HCT116 (cell line): ENCODE data around the gene PDCD1LG2. TPM values are rescaled to one million over a fixed set of nuclear protein-coding genes. Genes with fewer than 3 reads are reported as not detected.
A peak's percentile ranks its signal among the peaks of the same experiment; 100 is the strongest.

Experiments used
- ATAC-seq: fragments of 200-7000 bp; cut with Tn5 transposase; 2 replicates; pipeline ENCODE4 v1.9.1; 2020; ENCODE audit warnings: mild to moderate bottlenecking, moderate library complexity
- BruUV-seq: library from RNA; stranded (reverse); fragments of 400-500 nt; replicated peaks from 2 replicates; lab custom pipeline; 2021; lab: Mats Ljungman, UMichigan
- CTCF ChIA-PET: fragments of 300-600 bp; sonication (Branson Sonifier 250); formaldehyde crosslinking; loops from one replicate; lab custom pipeline; 2021; ENCODE audit warnings: antibody characterized with exemption; lab: Charles Lee
- POLR2A ChIA-PET: fragments of 300-600, 350-600 bp; sonication (Branson Sonifier 250); formaldehyde crosslinking; loops from one replicate; lab custom pipeline; 2021; ENCODE audit warnings: antibody characterized with exemption; lab: Charles Lee
- RAD21 ChIA-PET, 2 experiments: fragments of 300-600 bp; sonication (Branson Sonifier 250); formaldehyde crosslinking; loops; one replicate each; lab custom pipeline; 2023; ENCODE audit warnings: low total read pairs in 2 of 2; ENCODE audit not compliant: uncharacterized antibody in 2 of 2, unreplicated experiment in 2 of 2, low non-redundant PET in 1 of 2; lab: Charles Lee
- DNase-seq: peaks from one replicate; pipeline ENCODE4 v3.0.0-alpha.2; 2010; ENCODE audit warnings: low read depth, low spot score
- H2AFZ ChIP-seq: fragments of 200-600 bp; shearing (Covaris generic), sonication (generic); 2 replicates; pipeline ENCODE4 v1.6.1; 2017; ENCODE audit warnings: low read depth, mixed run types, mixed read lengths, antibody characterized with exemption, low read length; ENCODE audit not compliant: poor library complexity, severe bottlenecking
- H3K27ac ChIP-seq: 2 replicates; pipeline ENCODE4 v1.5.1; 2012; ENCODE audit warnings: low read depth, low read length
- H3K27me3 ChIP-seq: fragments of 200-600 bp; sonication (generic); 2 replicates; pipeline ENCODE4 v1.6.1; 2016; ENCODE audit warnings: mixed run types, low read length, mixed read lengths; ENCODE audit not compliant: insufficient read depth
- H3K36me3 ChIP-seq, 2 experiments: fragments of 200-500 bp in 1 of 2; fragments of 200-600 bp in 1 of 2; sonication (Bioruptor generic) in 1 of 2; sonication (generic) in 1 of 2; 2 replicates each; pipeline versions ENCODE4 v1.5.1 to v1.6.1; 2014 to 2016; ENCODE audit warnings: low read length in 2 of 2, inconsistent platforms in 1 of 2, mixed read lengths in 1 of 2, mixed run types in 1 of 2; ENCODE audit not compliant: insufficient read depth in 2 of 2, control insufficient read depth in 1 of 2
- H3K4me1 ChIP-seq, 2 experiments: fragments of 200-600 bp in 1 of 2; sonication (generic) in 1 of 2; 2 replicates each; pipeline versions ENCODE4 v1.5.1 to v1.6.1; 2012 to 2017; ENCODE audit warnings: low read length in 2 of 2, inconsistent platforms in 1 of 2, mild to moderate bottlenecking in 1 of 2, mixed read lengths in 1 of 2, mixed run types in 1 of 2, moderate library complexity in 1 of 2; ENCODE audit not compliant: insufficient read depth in 2 of 2, control insufficient read depth in 1 of 2
- H3K4me2 ChIP-seq: fragments of 200-600 bp; sonication (generic); 2 replicates; pipeline ENCODE4 v1.6.1; 2017; ENCODE audit warnings: mixed run types, low read length, mixed read lengths
- H3K4me3 ChIP-seq, 2 experiments: fragments of 200-600 bp in 1 of 2; sonication (generic) in 1 of 2; replicated peaks in 1 of 2; 2 replicates each; pipeline ENCODE4 v1.5.1; 2011 to 2016; ENCODE audit warnings: low read length in 2 of 2, control low read depth in 1 of 2, low read depth in 1 of 2, mild to moderate bottlenecking in 1 of 2, mixed read lengths in 1 of 2, mixed run types in 1 of 2
- H3K79me2 ChIP-seq: fragments of 200-600 bp; sonication (generic); 2 replicates; pipeline ENCODE4 v1.6.1; 2017; ENCODE audit warnings: mild to moderate bottlenecking, mixed run types, low read length, moderate library complexity, mixed read lengths; ENCODE audit not compliant: insufficient read depth
- H3K9ac ChIP-seq: fragments of 200-600 bp; sonication (generic); 2 replicates; pipeline ENCODE4 v1.6.1; 2016; ENCODE audit warnings: low read length, mixed read lengths
- H3K9me2 ChIP-seq: fragments of 200-600 bp; sonication (generic), shearing (Covaris generic); 2 replicates; pipeline ENCODE4 v1.6.1; 2017; ENCODE audit warnings: mixed run types, mild to moderate bottlenecking, moderate library complexity; ENCODE audit not compliant: insufficient read depth
- H3K9me3 ChIP-seq, 2 experiments: fragments of 200-500 bp in 1 of 2; fragments of 200-600 bp in 1 of 2; sonication (Bioruptor generic) in 1 of 2; sonication (generic) in 1 of 2; 2 replicates each; pipeline ENCODE4 v1.6.1; 2014 to 2017; ENCODE audit warnings: low read length in 2 of 2, mixed read lengths in 2 of 2, inconsistent platforms in 1 of 2, low read depth in 1 of 2, mild to moderate bottlenecking in 1 of 2, mixed run types in 1 of 2, moderate library complexity in 1 of 2; ENCODE audit not compliant: control insufficient read depth in 1 of 2, insufficient read depth in 1 of 2
- H4K20me1 ChIP-seq: fragments of 200-600 bp; sonication (generic), shearing (Covaris generic); 2 replicates; pipeline ENCODE4 v1.6.1; 2017; ENCODE audit warnings: mixed run types, mild to moderate bottlenecking, moderate library complexity; ENCODE audit not compliant: insufficient read depth
- CBX3 ChIP-seq: IDR thresholded peaks from 2 replicates; pipeline ENCODE4 v1.6.1; 2012; ENCODE audit warnings: low read depth
- EZH2phosphoT487 ChIP-seq: fragments of 200-600 bp; IDR thresholded peaks from 2 replicates; pipeline ENCODE4 v1.6.1; 2018; ENCODE audit warnings: antibody characterized with exemption, borderline replicate concordance
- SRF ChIP-seq: IDR thresholded peaks from 2 replicates; pipeline ENCODE4 v1.6.1; 2012; ENCODE audit warnings: low read depth
- ZBTB33 ChIP-seq: IDR thresholded peaks from 2 replicates; pipeline ENCODE4 v1.6.1; 2011; ENCODE audit warnings: mild to moderate bottlenecking, low read length, moderate library complexity; ENCODE audit not compliant: insufficient replicate concordance; ENCODE audit errors: extremely low read depth
- ZFX ChIP-seq: fragments of 450-650 bp; IDR thresholded peaks from 2 replicates; pipeline ENCODE4 v1.6.1; 2017
- intact Hi-C: fragments of 100-400 bp; cut with micrococcal nuclease; formaldehyde crosslinking; loops from 2 replicates; pipeline ENCODE4 v1.10.0; 2022
- total RNA-seq: library from RNA; stranded (reverse); gene quantifications from one replicate; pipeline ENCODE4 v1.2.1, GENCODE V29; 2021; ENCODE audit not compliant: unreplicated experiment
- TF ChIP-seq, protein P1 (sequence below): IDR thresholded peaks from 2 replicates; pipeline ENCODE4 v1.6.1; 2012; ENCODE audit warnings: low read depth

PDCD1LG2 gene
- total RNA-seq, 1 experiment from 2014 or later = not detected

DNA sequence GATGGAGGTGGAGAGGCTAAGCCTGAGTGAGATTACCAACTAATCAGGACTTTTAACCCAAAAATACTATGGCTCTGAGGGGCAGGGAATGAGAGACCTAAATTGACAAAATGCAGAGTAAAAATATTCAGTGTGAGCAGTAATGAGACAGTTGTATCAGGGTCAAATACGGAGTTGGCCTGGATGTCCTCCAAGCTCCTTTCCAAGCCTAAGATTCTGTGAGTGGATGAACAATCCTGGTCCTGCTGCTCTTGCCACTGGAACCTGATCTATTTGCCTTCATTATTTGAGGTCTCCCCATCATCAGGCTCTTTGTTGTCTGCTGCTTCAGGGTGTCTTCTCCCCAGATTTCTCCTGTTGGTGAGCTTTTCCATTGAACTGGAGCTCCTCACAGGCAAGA lies 1.1 kb downstream of the PDCD1LG2 start:
- ATAC-seq = no peak

GRCh38 chr9:5511935-5512580 lies 1.7 kb downstream of the PDCD1LG2 start:
- H3K79me2 ChIP-seq = no peaks in the 10 kb centered on the region
- H2AFZ ChIP-seq = no peak overlapping the region
- CTCF ChIA-PET = no interaction called here
- no TSS peak for BruUV-seq
- peaks cover 0 to 25% of the 10 kb centered on the region in 2 experiments; a peak in 2 of 4 replicates for H3K4me1 ChIP-seq
- no peak overlapping the region for H3K4me2 ChIP-seq
- no peaks in the 10 kb centered on the region for H3K27me3 ChIP-seq
- no peaks in the 10 kb centered on the region for H3K36me3 ChIP-seq
- POLR2A ChIA-PET = no interaction called here
- ATAC-seq (no peak), DNase-seq (no peak)
- H4K20me1 ChIP-seq = no peaks in the 10 kb centered on the region
- H3K9me3 ChIP-seq = no peaks in the 10 kb centered on the region
- TF ChIP-seq, protein P1, sequence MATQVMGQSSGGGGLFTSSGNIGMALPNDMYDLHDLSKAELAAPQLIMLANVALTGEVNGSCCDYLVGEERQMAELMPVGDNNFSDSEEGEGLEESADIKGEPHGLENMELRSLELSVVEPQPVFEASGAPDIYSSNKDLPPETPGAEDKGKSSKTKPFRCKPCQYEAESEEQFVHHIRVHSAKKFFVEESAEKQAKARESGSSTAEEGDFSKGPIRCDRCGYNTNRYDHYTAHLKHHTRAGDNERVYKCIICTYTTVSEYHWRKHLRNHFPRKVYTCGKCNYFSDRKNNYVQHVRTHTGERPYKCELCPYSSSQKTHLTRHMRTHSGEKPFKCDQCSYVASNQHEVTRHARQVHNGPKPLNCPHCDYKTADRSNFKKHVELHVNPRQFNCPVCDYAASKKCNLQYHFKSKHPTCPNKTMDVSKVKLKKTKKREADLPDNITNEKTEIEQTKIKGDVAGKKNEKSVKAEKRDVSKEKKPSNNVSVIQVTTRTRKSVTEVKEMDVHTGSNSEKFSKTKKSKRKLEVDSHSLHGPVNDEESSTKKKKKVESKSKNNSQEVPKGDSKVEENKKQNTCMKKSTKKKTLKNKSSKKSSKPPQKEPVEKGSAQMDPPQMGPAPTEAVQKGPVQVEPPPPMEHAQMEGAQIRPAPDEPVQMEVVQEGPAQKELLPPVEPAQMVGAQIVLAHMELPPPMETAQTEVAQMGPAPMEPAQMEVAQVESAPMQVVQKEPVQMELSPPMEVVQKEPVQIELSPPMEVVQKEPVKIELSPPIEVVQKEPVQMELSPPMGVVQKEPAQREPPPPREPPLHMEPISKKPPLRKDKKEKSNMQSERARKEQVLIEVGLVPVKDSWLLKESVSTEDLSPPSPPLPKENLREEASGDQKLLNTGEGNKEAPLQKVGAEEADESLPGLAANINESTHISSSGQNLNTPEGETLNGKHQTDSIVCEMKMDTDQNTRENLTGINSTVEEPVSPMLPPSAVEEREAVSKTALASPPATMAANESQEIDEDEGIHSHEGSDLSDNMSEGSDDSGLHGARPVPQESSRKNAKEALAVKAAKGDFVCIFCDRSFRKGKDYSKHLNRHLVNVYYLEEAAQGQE = peak; percentile 9; the same call in 1 of the 2 replicates
- no peak for TF ChIP-seq CBX3
- no peak overlapping the region for H3K27ac ChIP-seq
- H3K9me2 ChIP-seq = no peaks in the 10 kb centered on the region
- RAD21 ChIA-PET = no interaction called here
- no peak overlapping the region for H3K9ac ChIP-seq
- no peak overlapping the region for H3K4me3 ChIP-seq
- intact Hi-C loops = loop anchor here (5.0 to 10.0 kb wide), 2 partner anchors 60 to 63 kb away; partner anchors contain the start of gene CD274

More for the DNA sequence above, 1.1 kb downstream of the PDCD1LG2 start:
- Histone ChIP-seq H3K79me2 (no peaks in the 10 kb centered on the region), H3K4me3 (no peak overlapping the region), H3K36me3 (no peaks in the 10 kb centered on the region), H3K9me2 (no peaks in the 10 kb centered on the region), H3K9me3 (no peaks in the 10 kb centered on the region), H3K27ac (no peak overlapping the region), H4K20me1 (no peaks in the 10 kb centered on the region), H3K9ac (no peak overlapping the region), H3K4me2 (no peak overlapping the region), H3K27me3 (no peaks in the 10 kb centered on the region), H2AFZ (no peak overlapping the region)
- ChIA-PET POLR2A (no interaction called here), RAD21 (no interaction called here), CTCF (no interaction called here)
- DNase-seq = no peak
- intact Hi-C loops = loop anchor here (5.0 to 10.0 kb wide), 2 partner anchors 59 to 63 kb away; partner anchors contain the start of gene CD274
- BruUV-seq = no TSS peak
- TF ChIP-seq EZH2phosphoT487 = no peak
- TF ChIP-seq ZFX = no peak
- TF ChIP-seq SRF = no peak
- TF ChIP-seq ZBTB33 = no peak
- TF ChIP-seq, all 23 proteins: peak for 0
- H3K4me1 ChIP-seq = peaks cover 0 to 25% of the 10 kb centered on the region in 2 experiments; a peak in 2 of 4 replicates
